Uterus (tissue), 2 donors: ENCODE data around the gene STARD8.

Experiments used
- CTCF ChIP-seq, 4 experiments: fragments of 200-600 bp in 2 of 4; fragments of 450-650 bp in 2 of 4; sonication (generic) in 2 of 4; IDR thresholded peaks; one replicate each; pipeline ENCODE4 v1.5.1; 2016 to 2019; ENCODE audit warnings: antibody characterized with exemption in 4 of 4, mild to moderate bottlenecking in 2 of 4, moderate library complexity in 1 of 4
- POLR2A ChIP-seq, 2 donors: fragments of 450-650 bp; IDR thresholded peaks; one replicate each; pipeline ENCODE4 v1.6.1; 2016; ENCODE audit warnings: antibody characterized with exemption in 2 of 2, mild to moderate bottlenecking in 1 of 2, moderate library complexity in 1 of 2

- TF ChIP-seq CTCF (IDR thresholded peaks at IDR 0.05) (no peak), POLR2A (IDR thresholded peaks at IDR 0.05) (no peak)
Measured at GRCh38 chrX:68632491-68632890, 15.0 kb upstream of the STARD8 start.
